Measurements from ENCODE around the gene S100A5. TPM values are rescaled to one million over a fixed set of nuclear protein-coding genes. Genes with fewer than 3 reads are reported as not detected.

The S100A5 gene
- total and polyA plus RNA-seq, 2 of the 8 experiments (the other 6 are each of a cell fraction or from before 2014, with no cell fraction given): not detected

GRCh38 chr1:153565529-153566374 is 25.0 kb upstream of the S100A5 start, which contains the start of gene S100A2:
Gene S100A2, minus strand, starts transcription at chr1:153565844. Its CDS starts 1,967 bp downstream, at chr1:153563877.
- Histone ChIP-seq H4K20me1 (replicated peaks in 1 of 2; ENCODE audit: control insufficient read depth in 1 of 2, insufficient read depth in 2 of 2, low read length in 2 of 2) (no peaks in the 10 kb centered on the region), H3K79me2 (ENCODE audit: control insufficient read depth in 1 of 2, insufficient read depth in 2 of 2, low read length in 2 of 2) (no peaks in the 10 kb centered on the region), H2BK20ac (ENCODE audit: low read length) (peak within 1 kb of the TSS; percentile 99), H2BK5ac (ENCODE audit: low read depth, low read length) (peak within 1 kb of the TSS; percentile 97; the same call in 1 of the 2 replicates), H3K27me3 (replicated peaks in 1 of 4; ENCODE audit: control insufficient read depth in 3 of 4, extremely low read depth in 1 of 4, insufficient read depth in 3 of 4, low read length in 3 of 4) (0 out of 7 replicates have a peak, but pooled peaks cover 0 to 4% (median 0%) of the 10 kb centered on the region in 4 experiments), H2AFZ (ENCODE audit: low read length) (0 out of 2 replicates have a peak within 1 kb of the TSS, but pooled peaks have one; percentile 9), H3K27ac (ENCODE audit: low read depth, low read length) (no peak within 1 kb of the TSS), H3K4ac (replicated peaks; ENCODE audit: insufficient read length, low read depth, low read length) (peak within 1 kb of the TSS; percentile 88), H2BK12ac (ENCODE audit: low read depth, low read length) (peak within 1 kb of the TSS; percentile 99), H3K23ac (ENCODE audit: insufficient read length) (no peak within 1 kb of the TSS), H4K8ac (ENCODE audit: extremely low read depth, insufficient read depth, low read length) (peak within 1 kb of the TSS; percentile 64; the same call in 1 of the 2 replicates), H3K4me3 (ENCODE audit: extremely low read depth in 1 of 4, insufficient read depth in 2 of 4, low read depth in 3 of 4, low read length in 4 of 4) (no peak within 1 kb of the TSS), H3K23me2 (ENCODE audit: low read depth, low read length) (no peaks in the 10 kb centered on the region; the same call in 1 of the 2 replicates), H3K4me2 (ENCODE audit: insufficient read depth in 1 of 2, low read depth in 2 of 2, low read length in 2 of 2) (peak within 1 kb of the TSS; percentile 5 to 37; a peak in 3 of 4 replicates), H2AK5ac (ENCODE audit: low read depth, low read length) (peak within 1 kb of the TSS; percentile 96), H3K4me1 (replicated peaks in 1 of 4; ENCODE audit: control insufficient read depth in 3 of 4, insufficient read depth in 4 of 4, low read length in 3 of 4) (peaks cover 11 to 26% (median 20%) of the 10 kb centered on the region in 4 experiments), H3K56ac (replicated peaks; ENCODE audit: insufficient read length, low read depth, low read length) (peak within 1 kb of the TSS; percentile 88), H2BK120ac (replicated peaks; ENCODE audit: low read depth, low read length) (peak within 1 kb of the TSS; percentile 96), H3K9me3 (ENCODE audit: insufficient read depth in 2 of 2, low read depth in 1 of 2, low read length in 1 of 2) (no peaks in the 10 kb centered on the region), H3K14ac (ENCODE audit: insufficient read length) (no peak within 1 kb of the TSS), H4K5ac (ENCODE audit: insufficient read length, low read depth, low read length) (peak within 1 kb of the TSS; percentile 34), H3K18ac (ENCODE audit: extremely low read depth, low read length) (peak within 1 kb of the TSS; percentile 87), H3K79me1 (ENCODE audit: low read depth, low read length) (no peaks in the 10 kb centered on the region), H3K9ac (replicated peaks in 1 of 4; ENCODE audit: extremely low read depth in 1 of 4, low read depth in 3 of 4, low read length in 3 of 4) (peak within 1 kb of the TSS in 2 of 4 experiments; percentile 26 to 36; a peak in 1 of 7 replicates), H2BK15ac (ENCODE audit: low read length) (peak within 1 kb of the TSS; percentile 99), H3K36me3 (ENCODE audit: control insufficient read depth in 2 of 4, insufficient read depth in 4 of 4, low read length in 3 of 4) (no peaks in the 10 kb centered on the region), H4K91ac (replicated peaks; ENCODE audit: insufficient read length, low read length) (peak within 1 kb of the TSS; percentile 98)
- no peak for FAIRE-seq
- CTCF ChIA-PET (ENCODE audit: partially characterized antibody): interaction anchor here (0.6 to 4.4 kb wide), 20 partner anchors 13 to 445 kb away, joined by 3 to 20 read pairs (median 4); partner anchors contain the start of genes S100A14, S100A4, S100A5 and S100A6
- DNase-seq (ENCODE audit: low read depth in 1 of 2, low spot score in 2 of 2): no peak
- WGBS, 2 experiments (ENCODE audit: extremely low coverage in 1 of 2, insufficient coverage in 1 of 2, insufficient read length in 1 of 2, insufficient replicate concordance in 2 of 2, low coverage in 1 of 2, low lambda C conversion rate in 2 of 2, missing lambda C conversion rate in 1 of 2): 83% methylated on average over 8 of the region's 8 CpGs; no CpG with 5 or more reads in 1 of the 2 experiments
- TF ChIP-seq NRF1 (IDR thresholded peaks at IDR 0.05; ENCODE audit: low read depth, low read length): no peak
- no peak for TF ChIP-seq POU5F1 (IDR thresholded peaks at IDR 0.05; ENCODE audit: low read depth, low read length)
- POLR2A ChIA-PET (ENCODE audit: partially characterized antibody): interaction anchor here (0.6 to 1.6 kb wide), 13 partner anchors 9 to 83 kb away, joined by 3 to 7 read pairs (median 4); partner anchors contain the start of genes CHTOP, S100A13, S100A16 and S100A4

All from H1 (cell line).